GM18517 (cell line): ENCODE data around the gene CLSTN2.

Experiments
- ATAC-seq: cut with Tn5 transposase; IDR thresholded peaks from one replicate; pipeline ENCODE4 v1.9.1; 2021; ENCODE audit warnings: mild to moderate bottlenecking, moderate library complexity; ENCODE audit not compliant: unreplicated experiment

CLSTN2 gene

DNA sequence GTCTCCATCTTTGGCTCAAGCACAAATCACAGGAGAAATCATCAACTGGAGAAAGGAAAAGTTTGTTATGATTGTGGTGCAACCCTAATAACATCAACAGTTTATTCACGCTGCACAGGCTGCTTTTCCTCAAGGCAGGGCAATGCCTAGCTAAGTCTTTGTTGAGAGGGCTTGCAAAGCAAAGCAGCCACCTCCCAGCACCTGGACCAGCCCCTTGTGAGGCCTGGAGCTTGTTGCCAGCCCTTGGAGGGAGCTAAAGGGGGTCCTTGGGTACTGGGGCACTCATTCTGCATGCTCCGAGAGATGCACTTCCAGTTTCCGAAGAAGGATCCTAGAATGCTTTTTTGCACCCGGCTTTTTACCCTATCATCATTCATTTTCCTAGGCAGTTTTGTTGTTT lies 288.2 kb downstream of the CLSTN2 start:
- ATAC-seq, result no peak

- ATAC-seq, result no peak
Observed at GRCh38 chr3:140223631-140224030, 288.6 kb downstream of the CLSTN2 start.

- ATAC-seq, result no peak
Observed at GRCh38 chr3:140224307-140224706, 289.3 kb downstream of the CLSTN2 start.

DNA sequence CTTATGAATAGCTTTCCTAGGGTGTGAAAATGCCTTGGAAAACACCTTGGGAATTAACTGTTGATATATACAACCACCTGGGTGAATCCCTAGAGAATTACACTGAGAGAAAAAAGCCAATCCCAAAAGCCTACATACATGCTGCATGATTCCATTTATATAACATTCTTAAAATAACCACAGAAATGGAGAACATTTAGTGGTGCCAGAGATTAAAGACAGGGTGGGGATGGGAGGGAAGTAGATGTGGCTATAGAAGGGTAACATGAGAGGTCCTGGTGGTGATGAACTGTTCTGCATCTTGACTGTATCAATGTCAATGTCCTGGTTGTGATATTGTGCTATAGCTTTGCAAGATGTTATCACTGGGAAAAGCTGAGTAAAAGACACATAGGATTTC lies 291.0 kb downstream of the CLSTN2 start:
- ATAC-seq, result no peak

DNA sequence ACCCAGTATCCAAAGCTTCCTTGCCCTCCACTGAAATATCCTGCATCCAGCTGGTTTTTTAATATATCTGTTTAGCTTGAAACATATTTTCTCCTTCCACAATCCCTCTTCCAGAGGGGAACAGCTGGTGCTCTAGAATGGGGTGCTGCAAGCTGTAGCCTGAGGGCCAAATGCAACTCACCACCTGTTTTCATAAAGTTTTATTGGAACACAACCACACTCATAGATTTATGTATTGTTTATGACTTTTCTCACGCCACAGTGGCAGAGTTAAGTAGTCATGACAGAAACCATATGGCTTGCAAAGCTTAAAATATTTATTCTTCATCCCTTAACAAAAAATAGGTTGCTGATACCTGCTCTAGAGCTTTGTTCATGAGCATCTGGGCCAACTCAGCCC lies 298.7 kb downstream of the CLSTN2 start:
- ATAC-seq, result no peak

GRCh38 chr3:140234256-140234655 lies 299.3 kb downstream of the CLSTN2 start:
- no peak for ATAC-seq

GRCh38 chr3:140236836-140237501 lies 302.0 kb downstream of the CLSTN2 start:
- no peak for ATAC-seq

DNA sequence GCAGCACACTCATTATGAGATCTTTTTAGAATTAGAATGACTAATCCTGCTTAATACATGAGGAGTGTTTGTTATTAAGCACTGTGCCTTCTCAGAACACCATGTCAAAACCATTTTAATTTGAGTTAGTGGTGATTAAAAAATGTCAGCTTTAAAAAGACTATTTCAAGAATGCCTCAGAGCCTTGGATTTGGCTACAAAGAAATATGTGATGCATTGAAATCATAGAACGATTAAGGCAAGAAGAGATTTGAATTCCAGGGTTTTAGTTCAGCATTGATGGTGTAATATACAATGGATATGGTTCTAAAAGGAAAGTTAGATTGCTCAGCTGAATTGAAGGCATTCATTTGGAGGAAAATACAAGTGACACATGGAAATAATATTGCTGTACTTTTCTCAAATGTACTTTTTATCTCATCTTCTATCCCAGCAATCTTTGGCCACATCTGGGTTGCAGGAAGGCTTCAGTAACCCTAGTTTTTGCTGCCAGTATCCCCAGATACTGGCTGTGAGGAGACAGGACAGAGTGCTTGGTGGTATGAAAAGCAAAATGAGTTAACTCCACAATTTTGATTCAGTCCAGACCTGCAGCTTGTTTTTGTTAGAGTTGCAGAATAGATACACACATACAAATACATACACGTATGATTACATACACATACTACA lies 303.8 kb downstream of the CLSTN2 start:
- no peak for ATAC-seq

DNA sequence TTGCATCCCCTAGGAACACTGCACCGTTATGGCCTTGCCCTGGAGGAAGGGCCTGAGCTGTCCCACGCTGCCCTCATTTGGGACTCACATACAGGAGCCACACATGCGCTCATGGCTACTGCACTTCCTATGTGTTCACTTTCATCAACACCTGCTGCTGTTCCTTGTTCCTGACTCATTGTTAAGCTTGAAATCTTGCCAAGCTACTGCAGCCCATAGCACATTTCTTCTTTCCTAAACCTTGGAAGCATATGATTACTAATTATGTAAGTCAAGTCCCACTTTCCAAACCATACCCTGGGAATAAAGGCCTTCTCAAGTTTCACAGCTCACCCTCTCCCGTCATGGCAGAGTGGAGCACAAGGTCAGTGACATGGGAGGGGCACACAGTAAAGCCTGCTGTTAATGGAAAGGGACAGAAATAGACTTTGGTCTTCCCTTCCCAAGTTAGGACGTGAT lies 307.9 kb downstream of the CLSTN2 start:
- no peak for ATAC-seq

- ATAC-seq, result no peak
Observed at GRCh38 chr3:140243575-140243974, 308.6 kb downstream of the CLSTN2 start.

- ATAC-seq, result no peak
Observed at GRCh38 chr3:140244893-140245292, 309.9 kb downstream of the CLSTN2 start.

- no peak for ATAC-seq
Observed at GRCh38 chr3:140246578-140246977, 311.6 kb downstream of the CLSTN2 start.

- ATAC-seq, result no peak
Observed at GRCh38 chr3:140247775-140248174, 312.8 kb downstream of the CLSTN2 start.

DNA sequence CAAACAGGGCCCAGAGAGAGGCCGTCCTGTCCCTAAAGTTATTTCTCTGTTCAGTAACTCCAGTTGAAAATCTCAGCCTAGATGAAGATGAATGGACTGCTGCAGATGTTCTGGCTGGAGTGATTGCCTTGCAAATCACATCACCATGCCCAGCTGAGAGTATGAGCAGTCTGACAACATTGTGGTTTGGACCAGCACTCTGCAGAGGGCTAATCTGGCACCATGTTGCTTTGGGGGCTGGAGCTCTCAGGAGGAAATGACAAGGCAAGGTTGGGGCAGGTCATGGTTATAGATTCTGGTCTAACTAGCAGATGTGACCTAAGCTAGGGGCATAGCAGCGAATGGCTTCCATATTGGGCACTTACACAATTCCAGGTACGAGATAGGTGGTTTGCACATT lies 314.2 kb downstream of the CLSTN2 start:
- ATAC-seq, result no peak

DNA sequence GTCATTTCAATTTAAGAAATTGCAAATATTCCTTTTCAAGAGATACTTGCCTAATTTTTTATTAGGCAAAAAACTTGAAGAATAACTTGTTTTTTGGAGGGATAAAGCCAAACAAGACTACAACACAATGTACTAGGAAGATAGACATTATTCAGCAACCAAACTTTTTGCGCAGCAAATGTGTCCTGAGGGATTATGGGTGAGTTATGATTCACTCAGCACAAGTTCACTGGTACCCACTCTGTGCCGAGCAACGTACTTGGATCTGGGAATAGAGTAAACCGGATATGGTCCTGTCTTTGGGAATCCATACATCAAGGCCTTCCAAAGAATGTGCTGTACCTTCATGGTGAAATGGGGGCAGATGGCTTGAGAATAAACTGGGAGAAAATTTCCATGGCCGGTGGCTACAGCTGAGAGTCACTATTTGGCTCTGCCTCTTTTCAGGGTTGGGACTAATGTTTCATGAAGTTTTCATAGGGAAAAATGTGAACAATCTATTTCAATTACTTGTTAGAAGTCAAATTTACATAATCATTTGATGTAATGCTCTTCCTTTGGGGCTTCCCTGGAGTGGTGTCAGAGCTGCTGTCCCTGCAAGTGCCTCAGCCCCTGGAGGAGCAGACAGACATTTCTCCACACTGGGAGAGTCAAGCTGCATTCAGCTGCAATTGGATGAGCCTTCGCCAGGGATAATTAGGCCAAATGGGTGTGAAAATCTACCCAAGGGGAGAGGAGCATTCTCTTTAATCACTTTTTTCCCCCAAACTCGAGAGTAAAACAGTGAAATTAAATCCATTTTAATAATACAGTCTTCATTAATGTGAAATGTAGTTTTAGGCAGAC lies 315.2 kb downstream of the CLSTN2 start:
- no peak for ATAC-seq

DNA sequence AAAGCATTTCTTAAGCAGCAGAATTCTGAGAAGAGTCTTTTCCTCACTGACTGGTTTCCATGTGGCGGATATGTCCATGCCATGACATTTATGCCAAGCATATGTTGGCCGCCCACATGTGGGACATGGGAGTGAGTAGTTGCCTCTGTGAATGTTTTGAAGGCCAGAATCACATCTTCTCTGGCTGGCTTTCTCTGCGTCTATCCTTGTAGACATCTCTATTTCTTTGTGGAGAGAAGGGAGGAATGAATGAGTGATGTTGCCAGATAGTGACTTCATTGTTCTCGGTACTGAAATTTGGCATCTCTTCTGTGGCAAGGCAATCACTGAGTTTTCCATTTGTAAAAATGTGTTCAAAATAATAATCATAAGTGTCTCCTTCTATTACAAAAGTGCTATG lies 316.0 kb downstream of the CLSTN2 start:
- ATAC-seq, result no peak

DNA sequence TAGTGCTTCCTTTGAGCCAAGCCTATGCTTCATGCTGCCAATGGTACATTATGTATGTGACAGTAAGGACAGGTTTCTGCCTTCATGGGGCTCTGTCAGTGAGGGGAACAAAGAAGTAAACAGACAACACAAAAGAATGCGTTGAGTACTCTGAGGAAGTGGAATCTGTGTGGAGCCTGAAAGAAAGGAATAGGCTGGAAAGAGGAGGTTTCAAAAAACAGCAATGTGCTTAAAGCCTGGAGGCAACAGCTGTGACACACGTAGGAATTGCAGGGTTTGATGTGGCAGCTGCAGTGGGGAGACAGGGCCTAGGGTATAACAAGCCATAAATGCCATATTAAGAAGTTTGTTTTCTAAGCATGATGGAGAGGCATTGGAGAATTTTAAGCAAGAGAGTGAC lies 316.7 kb downstream of the CLSTN2 start:
- no peak for ATAC-seq

DNA sequence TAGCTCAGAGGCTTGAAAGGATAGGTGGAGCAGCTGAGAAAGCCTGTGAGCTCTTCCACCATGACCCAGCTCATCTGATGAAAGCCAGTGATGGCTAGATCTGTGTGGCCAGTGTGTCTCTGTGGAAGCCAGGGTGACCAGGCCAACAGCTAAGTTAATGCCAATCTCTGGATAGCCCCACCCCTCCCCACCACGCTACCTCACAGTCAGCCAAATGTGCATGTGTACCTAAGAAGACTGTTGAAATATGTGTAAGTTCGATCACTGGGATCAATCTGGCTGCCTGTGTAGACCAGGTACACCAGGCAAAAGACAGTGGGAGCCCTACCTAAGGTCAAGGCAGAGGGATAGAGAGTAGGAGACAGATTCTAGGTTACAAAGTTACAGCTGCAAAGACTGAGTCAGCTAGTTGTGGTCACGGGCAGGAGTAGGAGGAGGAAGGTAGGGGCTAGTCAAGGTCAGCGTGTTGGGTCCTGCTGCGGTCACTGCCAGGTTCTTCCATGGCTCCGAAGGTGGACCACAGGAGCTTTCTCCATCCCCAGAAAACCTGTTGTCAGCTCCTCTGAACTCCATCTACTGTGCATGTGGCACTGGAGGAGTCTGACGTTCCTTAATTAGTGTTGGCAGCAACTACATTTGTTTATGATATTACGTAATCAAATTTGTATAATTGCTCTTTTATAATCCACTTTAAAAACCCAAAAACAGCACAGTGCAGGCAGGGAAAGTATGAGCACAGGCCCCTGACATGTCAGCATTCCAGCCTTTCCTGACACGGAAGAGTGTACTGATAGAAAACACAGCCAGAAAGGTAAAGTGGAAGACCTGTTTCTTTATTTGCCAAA lies 318.0 kb downstream of the CLSTN2 start:
- no peak for ATAC-seq

- no peak for ATAC-seq
Observed at GRCh38 chr3:140258222-140258724, 323.3 kb downstream of the CLSTN2 start.

GRCh38 chr3:140265302-140265701 lies 330.3 kb downstream of the CLSTN2 start:
- no peak for ATAC-seq

- ATAC-seq, result no peak
Observed at GRCh38 chr3:140268103-140268502, 333.1 kb downstream of the CLSTN2 start.
